ENCODE data around the gene TMEM150A. TPM values are rescaled to one million over a fixed set of nuclear protein-coding genes. Genes with fewer than 3 reads are reported as not detected.

The TMEM150A gene
- total RNA-seq, 1 donor from 2014 or later: 31.5 TPM

DNA sequence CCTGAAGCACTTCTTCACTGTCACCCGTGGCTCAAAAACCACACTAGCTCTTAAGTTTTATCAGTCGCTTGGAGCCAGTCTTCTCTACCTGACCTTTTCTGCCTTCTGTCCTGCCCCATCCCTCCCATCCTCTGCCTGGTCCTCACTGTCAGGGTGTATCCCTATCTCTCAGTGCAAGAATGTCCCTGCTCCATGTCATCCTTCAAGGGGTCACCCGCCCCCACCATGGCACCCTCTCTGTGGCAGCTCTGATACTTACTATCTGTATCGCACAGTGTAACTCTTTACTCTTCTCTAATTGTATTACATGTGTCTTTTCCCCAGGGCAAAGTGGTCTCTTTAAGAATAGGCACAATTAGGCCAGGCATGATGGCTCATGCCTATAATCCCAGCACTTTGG lies 13.9 kb downstream of the TMEM150A start:
- Histone ChIP-seq H3K27ac (peak overlapping the region; percentile 85), H3K4me3 (no peak overlapping the region), H3K4me1 (peaks cover 91% of the 10 kb centered on the region), H3K27me3 (no peaks in the 10 kb centered on the region), H3K36me3 (no peaks in the 10 kb centered on the region), H3K9me3 (no peaks in the 10 kb centered on the region)
- TF ChIP-seq, protein P1, sequence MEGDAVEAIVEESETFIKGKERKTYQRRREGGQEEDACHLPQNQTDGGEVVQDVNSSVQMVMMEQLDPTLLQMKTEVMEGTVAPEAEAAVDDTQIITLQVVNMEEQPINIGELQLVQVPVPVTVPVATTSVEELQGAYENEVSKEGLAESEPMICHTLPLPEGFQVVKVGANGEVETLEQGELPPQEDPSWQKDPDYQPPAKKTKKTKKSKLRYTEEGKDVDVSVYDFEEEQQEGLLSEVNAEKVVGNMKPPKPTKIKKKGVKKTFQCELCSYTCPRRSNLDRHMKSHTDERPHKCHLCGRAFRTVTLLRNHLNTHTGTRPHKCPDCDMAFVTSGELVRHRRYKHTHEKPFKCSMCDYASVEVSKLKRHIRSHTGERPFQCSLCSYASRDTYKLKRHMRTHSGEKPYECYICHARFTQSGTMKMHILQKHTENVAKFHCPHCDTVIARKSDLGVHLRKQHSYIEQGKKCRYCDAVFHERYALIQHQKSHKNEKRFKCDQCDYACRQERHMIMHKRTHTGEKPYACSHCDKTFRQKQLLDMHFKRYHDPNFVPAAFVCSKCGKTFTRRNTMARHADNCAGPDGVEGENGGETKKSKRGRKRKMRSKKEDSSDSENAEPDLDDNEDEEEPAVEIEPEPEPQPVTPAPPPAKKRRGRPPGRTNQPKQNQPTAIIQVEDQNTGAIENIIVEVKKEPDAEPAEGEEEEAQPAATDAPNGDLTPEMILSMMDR (IDR thresholded peaks at IDR 0.05): no peak
- ATAC-seq: no peak
- DNase-seq: no peak
- intact Hi-C loops (cut with DNase I): no loop called here

DNA sequence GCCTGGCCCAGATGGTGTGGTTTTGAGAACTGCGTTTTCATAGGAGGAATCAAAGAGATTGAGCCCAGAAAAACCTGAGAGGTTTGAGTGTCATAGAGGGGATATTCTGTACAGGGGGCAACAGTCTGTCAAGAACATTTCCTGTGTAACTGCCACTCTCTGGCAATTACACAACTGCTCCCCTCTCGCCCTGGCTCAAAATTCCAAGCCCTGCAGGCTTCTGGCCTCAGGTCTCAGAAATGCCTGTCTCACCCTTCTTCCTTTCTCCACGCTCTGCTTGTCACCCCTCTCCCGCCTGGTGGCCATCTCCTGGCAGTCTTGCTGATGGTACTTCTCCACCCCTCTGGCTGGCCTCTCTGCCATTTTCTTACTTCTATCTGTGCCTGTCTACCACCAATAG lies 14.3 kb downstream of the TMEM150A start:
- H3K27me3 ChIP-seq: no peaks in the 10 kb centered on the region
- no peak overlapping the region for H3K4me3 ChIP-seq
- H3K9me3 ChIP-seq: no peaks in the 10 kb centered on the region
- ATAC-seq (no peak), DNase-seq (no peak)
- H3K27ac ChIP-seq: peak overlapping the region; percentile 85
- intact Hi-C loops (cut with DNase I): no loop called here
- H3K4me1 ChIP-seq: peaks cover 95% of the 10 kb centered on the region
- TF ChIP-seq, protein P1 (IDR thresholded peaks at IDR 0.05): no peak
- peaks cover under 1% of the 10 kb centered on the region for H3K36me3 ChIP-seq

DNA sequence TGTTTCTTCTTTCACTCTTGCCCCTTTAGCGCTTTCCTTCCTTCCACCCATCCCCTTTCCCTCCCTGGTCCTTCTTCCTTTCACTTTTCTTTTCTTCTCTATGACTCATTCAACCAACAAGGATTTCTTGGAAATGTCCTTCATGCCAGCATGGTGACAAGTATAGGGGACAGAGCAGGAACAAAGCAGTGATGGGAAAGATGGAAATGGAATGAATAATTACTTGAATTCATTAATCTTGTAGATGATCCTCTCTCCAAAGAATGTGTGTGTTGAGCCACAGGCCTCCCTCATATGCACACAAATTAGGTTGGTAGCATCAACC lies 16.8 kb downstream of the TMEM150A start:
- intact Hi-C loops (cut with DNase I): no loop called here
- no peak for DNase-seq
- Histone ChIP-seq H3K36me3 (peaks cover 25% of the 10 kb centered on the region), H3K27ac (peak overlapping the region; percentile 94), H3K9me3 (no peaks in the 10 kb centered on the region), H3K27me3 (no peaks in the 10 kb centered on the region), H3K4me3 (peak overlapping the region; percentile 67), H3K4me1 (peaks cover 81% of the 10 kb centered on the region)
- peak; percentile 1 for ATAC-seq
- TF ChIP-seq, protein P1 (IDR thresholded peaks at IDR 0.05): no peak

DNA sequence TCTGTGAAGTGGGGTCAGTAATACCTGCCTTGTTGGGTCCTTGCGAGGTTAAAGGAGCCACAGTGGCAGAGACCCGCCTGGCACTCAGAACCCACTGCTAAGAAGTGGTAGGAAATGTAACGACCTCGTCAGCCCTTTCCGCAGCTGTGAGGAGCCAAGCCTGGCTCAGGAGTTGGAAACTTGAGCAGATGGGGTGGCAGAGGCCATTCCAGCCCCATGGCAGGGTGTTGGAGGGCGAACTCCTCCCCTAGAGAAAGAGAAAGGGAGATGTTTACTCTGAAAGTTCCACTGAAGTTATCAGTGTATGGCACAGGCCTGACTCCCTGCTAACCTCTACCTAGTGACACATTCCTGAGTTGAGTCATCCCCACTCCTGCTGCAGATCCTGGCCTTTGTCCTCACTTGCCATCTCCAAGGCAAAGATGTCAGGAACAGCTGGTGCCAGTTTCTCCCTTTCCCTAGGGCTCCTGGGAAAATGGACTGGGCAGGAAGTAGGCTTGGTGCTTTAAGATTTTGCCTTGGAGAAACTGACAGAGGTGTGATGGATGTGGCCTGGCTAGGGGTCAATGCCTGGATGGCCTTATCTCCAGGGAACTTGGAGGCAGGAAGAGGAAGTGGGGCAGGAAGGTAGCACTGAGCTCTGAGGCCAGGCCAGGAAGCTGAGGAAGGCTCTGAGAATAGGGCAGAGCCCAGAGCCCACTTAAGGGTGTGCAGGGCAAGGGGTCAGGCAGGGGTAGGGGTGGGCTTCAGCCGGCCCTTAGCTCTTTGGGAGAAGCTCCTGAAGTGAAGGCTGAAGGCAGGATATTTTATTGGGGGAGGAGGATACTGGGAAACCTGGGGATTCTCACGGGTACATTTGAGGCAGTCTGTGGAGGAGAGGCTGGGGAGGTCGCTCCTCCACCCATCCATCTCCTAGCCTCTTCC lies 17.4 kb downstream of the TMEM150A start:
- Histone ChIP-seq H3K4me3 (peak overlapping the region; percentile 67), H3K27me3 (no peaks in the 10 kb centered on the region), H3K4me1 (peaks cover 81% of the 10 kb centered on the region), H3K36me3 (peaks cover 27% of the 10 kb centered on the region), H3K27ac (peak overlapping the region; percentile 94), H3K9me3 (no peaks in the 10 kb centered on the region)
- TF ChIP-seq, protein P1 (IDR thresholded peaks at IDR 0.05): no peak
- intact Hi-C loops (cut with DNase I): no loop called here
- peak; percentile 61 for ATAC-seq
- DNase-seq: no peak

DNA sequence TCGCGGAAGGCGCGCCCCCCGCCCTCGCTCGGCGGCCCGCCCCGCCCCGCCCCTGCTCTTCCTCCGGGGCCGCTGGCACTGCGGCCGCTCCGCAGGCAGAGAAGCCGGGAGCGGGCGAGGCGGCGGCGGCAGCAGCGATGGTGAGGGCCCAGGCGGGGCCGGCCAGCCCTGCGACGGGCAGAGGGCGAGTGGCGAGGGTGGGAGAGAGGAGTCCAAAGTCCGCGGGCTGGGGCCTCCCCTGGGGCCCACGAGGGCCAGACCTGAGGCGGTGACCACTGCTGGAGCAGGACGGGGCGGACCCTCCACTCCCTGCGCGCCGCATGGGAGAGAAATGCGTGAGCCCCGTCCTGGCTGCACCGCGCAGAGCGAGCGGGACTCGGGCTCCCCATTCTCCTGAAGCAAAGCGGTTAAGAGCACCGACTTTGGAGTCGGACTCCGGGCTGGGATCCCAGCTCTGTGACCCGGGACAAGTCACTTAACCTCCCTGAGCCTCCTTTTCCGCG lies 18.1 kb downstream of the TMEM150A start, which contains the start of gene VAMP5:
Gene VAMP5, plus strand, starts transcription at position 78 of the 503 bp plus-strand sequence. Its CDS starts 60 bp downstream, at position 138.
- intact Hi-C loops (cut with DNase I): no loop called here
- DNase-seq (no peak), ATAC-seq (peak; percentile 45)
- Histone ChIP-seq H3K4me3 (peak within 1 kb of the TSS; percentile 67), H3K27me3 (no peaks in the 10 kb centered on the region), H3K27ac (peak within 1 kb of the TSS; percentile 94), H3K36me3 (peaks cover 27% of the 10 kb centered on the region), H3K4me1 (peaks cover 81% of the 10 kb centered on the region), H3K9me3 (no peaks in the 10 kb centered on the region)
- TF ChIP-seq, protein P1 (IDR thresholded peaks at IDR 0.05): no peak

Measured in upper lobe of right lung (tissue), 1 donor.